ENCODE data around the gene ABHD6.
"Not testable (repeated sequence)": the region's sequence is repeated elsewhere in the genome, so short reads cannot be mapped to it uniquely, and the experiment has no call there.

ABHD6 gene

DNA sequence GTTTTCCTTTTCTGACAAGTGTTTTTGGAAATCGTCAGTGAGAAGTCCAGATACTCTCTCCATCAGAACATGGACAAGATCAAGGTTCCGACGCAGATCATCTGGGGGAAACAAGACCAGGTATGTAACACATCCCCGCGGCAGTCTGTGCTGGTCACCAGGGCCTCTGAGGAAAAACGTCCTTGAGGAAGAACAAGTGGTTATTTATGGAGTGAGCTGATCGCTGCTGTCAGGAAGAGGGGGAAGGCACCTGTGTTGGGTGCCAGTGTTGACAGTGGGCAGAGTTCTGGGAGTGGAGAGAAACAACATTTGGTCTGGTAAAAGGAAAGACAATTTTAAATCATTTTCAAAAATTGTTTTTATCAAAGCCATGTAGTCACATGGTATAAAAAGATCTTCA is 47.7 kb downstream of the ABHD6 start:
- H3K4me3 ChIP-seq (ENCODE audit: low read depth, low read length), result no peak overlapping the region
- no peak overlapping the region for H3K27ac ChIP-seq (ENCODE audit: low read depth, low read length)
- H3K36me3 ChIP-seq (ENCODE audit: control insufficient read depth, insufficient read depth, low read length), result peaks cover 3% of the 10 kb centered on the region; the same call in 1 of the 2 replicates
- H3K4me1 ChIP-seq (ENCODE audit: control insufficient read depth, insufficient read depth, low read length), result peaks cover 5% of the 10 kb centered on the region; the same call in 1 of the 2 replicates
- no peak overlapping the region for H3K9ac ChIP-seq (ENCODE audit: low read length)
- H3K27me3 ChIP-seq (ENCODE audit: control insufficient read depth, insufficient read depth, low read length), result no peaks in the 10 kb centered on the region
- no peaks in the 10 kb centered on the region for H3K9me3 ChIP-seq (ENCODE audit: control insufficient read depth, insufficient read depth, low read depth, low read length)

DNA sequence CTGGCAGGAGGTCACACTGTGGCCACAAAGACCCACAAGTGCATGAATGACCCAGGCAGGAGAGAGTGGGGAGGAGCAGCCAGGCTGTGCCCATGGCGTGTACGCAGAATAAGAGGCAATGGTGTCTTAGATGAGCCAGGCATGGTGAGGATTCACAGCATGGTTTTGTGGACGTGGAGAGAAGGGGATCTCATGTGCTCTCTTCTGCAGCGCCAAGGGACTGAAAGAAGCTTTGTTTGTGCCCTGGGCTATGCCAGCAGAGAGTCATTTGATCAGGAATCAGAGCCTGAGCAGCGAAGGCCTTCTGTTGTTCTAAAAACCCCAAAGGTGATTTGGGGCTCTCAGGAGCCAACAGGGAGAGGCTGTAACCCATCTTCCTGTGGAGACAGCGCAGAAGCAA is 49.8 kb downstream of the ABHD6 start:
- Histone ChIP-seq H3K27ac (ENCODE audit: low read depth, low read length) (no peak overlapping the region), H3K36me3 (ENCODE audit: control insufficient read depth, insufficient read depth, low read length) (no peaks in the 10 kb centered on the region), H3K9me3 (ENCODE audit: control insufficient read depth, insufficient read depth, low read depth, low read length) (peaks cover 5% of the 10 kb centered on the region), H3K4me1 (ENCODE audit: control insufficient read depth, insufficient read depth, low read length) (no peaks in the 10 kb centered on the region), H3K27me3 (ENCODE audit: control insufficient read depth, insufficient read depth, low read length) (no peaks in the 10 kb centered on the region), H3K4me3 (ENCODE audit: low read depth, low read length) (no peak overlapping the region), H3K9ac (ENCODE audit: low read length) (no peak overlapping the region)

DNA sequence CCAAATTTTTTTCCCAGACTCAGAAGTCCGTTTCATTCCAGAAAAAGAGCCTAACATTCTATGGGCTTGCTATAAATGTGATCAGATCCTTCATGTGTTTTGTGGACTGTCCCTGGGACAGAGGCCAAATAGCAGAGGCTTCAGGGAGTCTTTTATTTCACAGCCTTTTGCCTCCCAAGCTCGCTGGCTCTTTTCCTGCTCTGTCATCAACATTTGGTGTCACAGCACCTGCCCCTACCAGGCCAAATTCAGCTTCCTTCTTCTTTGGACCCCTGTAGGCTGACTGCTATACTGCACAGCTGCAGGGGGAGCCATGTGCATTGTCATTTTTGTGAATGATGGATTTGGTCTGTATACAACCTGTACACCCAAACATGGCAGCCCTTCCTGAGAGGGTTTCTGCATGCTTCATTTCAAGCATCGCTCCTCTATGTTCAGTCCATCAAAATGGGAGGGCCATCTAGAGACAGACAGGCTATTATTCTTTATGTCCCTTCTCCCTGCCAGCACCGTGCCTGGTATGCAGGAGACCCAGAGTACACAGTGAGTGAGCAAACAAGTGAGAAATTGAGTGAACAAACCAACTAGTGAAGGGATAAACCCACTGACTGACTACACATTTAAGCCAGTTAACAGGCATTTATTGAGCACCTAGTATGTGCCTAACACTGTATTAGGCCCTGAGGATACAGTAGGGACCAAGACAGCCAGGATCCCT is 50.6 kb downstream of the ABHD6 start:
- no peaks in the 10 kb centered on the region for H3K36me3 ChIP-seq (ENCODE audit: control insufficient read depth, insufficient read depth, low read length)

DNA sequence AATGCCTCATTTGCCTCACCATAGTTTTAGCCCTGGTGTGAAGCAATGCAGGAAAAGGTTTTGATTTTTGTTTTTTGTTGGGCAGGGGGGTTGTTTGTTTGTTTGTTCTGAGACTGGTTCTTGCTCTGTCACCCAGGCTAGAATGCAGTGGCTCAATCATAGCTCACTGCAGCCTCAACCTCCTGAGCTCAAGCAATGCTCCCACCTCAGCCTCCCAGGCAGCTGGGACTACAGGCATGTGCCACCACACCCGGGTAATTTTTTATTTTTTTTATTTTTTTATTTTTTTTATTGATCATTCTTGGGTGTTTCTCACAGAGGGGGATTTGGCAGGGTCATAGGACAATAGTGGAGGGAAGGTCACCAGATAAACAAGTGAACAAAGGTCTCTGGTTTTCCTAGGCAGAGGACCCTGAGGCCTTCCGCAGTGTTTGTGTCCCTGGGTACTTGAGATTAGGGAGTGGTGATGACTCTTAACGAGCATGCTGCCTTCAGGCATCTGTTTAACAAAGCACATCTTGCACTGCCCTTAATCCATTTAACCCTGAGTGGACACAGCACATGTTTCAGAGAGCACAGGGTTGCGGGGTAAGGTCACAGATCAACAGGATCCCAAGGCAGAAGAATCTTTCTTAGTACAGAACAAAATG is 51.5 kb downstream of the ABHD6 start:
- not testable (repeated sequence) for H3K4me1 ChIP-seq (ENCODE audit: control insufficient read depth, insufficient read depth, low read length); H3K36me3 ChIP-seq (ENCODE audit: control insufficient read depth, insufficient read depth, low read length); H3K9me3 ChIP-seq (ENCODE audit: control insufficient read depth, insufficient read depth, low read depth, low read length); H3K27me3 ChIP-seq (ENCODE audit: control insufficient read depth, insufficient read depth, low read length); H3K4me3 ChIP-seq (ENCODE audit: low read depth, low read length); H3K9ac ChIP-seq (ENCODE audit: low read length); H3K27ac ChIP-seq (ENCODE audit: low read depth, low read length)

More for the DNA sequence above, 50.6 kb downstream of the ABHD6 start:
- Histone ChIP-seq H3K27ac (ENCODE audit: low read depth, low read length) (no peak overlapping the region), H3K4me1 (ENCODE audit: control insufficient read depth, insufficient read depth, low read length) (no peaks in the 10 kb centered on the region), H3K27me3 (ENCODE audit: control insufficient read depth, insufficient read depth, low read length) (no peaks in the 10 kb centered on the region), H3K9me3 (ENCODE audit: control insufficient read depth, insufficient read depth, low read depth, low read length) (peaks cover 5% of the 10 kb centered on the region), H3K9ac (ENCODE audit: low read length) (no peak overlapping the region), H3K4me3 (ENCODE audit: low read depth, low read length) (no peak overlapping the region)

DNA sequence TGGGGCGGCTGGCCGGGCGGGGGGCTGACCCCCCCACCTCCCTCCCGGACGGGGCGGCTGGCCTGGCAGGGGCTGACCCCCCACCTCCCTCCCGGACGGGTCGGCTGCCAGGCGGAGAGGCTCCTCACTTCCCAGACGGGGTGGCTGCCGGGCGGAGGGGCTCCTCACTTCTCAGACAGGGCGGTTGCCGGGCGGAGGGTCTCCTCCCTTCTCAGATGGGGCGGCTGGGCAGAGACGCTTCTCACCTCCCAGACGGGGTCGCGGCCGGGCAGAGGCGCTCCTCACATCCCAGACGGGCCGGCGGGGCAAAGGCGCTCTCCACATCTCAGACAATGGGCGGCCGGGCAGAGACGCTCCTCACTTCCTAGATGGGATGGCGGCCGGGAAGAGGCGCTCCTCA is 52.9 kb downstream of the ABHD6 start:
- H3K4me1 ChIP-seq (ENCODE audit: control insufficient read depth, insufficient read depth, low read length); H3K4me3 ChIP-seq (ENCODE audit: low read depth, low read length); H3K27me3 ChIP-seq (ENCODE audit: control insufficient read depth, insufficient read depth, low read length); H3K9ac ChIP-seq (ENCODE audit: low read length); H3K36me3 ChIP-seq (ENCODE audit: control insufficient read depth, insufficient read depth, low read length); H3K27ac ChIP-seq (ENCODE audit: low read depth, low read length); H3K9me3 ChIP-seq (ENCODE audit: control insufficient read depth, insufficient read depth, low read depth, low read length): not testable (repeated sequence)

DNA sequence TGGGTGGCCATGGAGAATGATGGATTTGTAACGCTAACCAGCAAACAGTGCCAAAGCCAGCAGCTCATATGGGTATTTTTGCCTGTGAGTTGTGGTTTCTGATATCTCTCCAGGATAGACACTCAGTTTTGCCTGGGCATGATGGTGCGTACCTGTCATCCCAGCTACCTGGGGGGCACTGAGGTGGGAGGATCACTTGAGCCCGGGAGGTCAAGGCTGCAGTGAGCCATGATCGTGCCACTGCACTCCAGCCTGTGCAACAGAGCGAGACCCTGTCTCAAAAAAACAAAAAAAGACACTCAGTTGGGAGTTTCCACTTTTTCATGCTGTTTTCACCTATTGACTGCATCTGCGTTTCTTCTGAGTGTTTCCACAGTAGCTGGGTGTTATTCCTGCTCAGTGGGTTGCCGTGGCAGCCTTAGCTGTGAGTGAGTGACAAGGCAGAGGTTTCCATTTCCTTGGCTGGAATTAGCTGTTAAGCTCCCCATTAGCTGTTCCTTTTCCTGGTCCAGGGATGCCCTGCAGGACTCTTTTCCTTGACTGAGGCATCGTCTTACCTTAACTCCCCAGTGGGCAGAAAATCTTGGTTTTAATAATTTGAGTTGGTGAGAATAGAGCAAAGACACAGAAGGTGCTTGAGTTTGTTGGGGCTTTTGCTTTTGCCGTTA is 54.2 kb downstream of the ABHD6 start:
- H3K4me1 ChIP-seq (ENCODE audit: control insufficient read depth, insufficient read depth, low read length), result peaks cover 3% of the 10 kb centered on the region; the same call in 1 of the 2 replicates
- no peak overlapping the region for H3K27ac ChIP-seq (ENCODE audit: low read depth, low read length)
- no peaks in the 10 kb centered on the region for H3K27me3 ChIP-seq (ENCODE audit: control insufficient read depth, insufficient read depth, low read length)
- H3K9me3 ChIP-seq (ENCODE audit: control insufficient read depth, insufficient read depth, low read depth, low read length), result peaks cover 5% of the 10 kb centered on the region
- no peak overlapping the region for H3K9ac ChIP-seq (ENCODE audit: low read length)
- no peaks in the 10 kb centered on the region; the same call in 1 of the 2 replicates for H3K36me3 ChIP-seq (ENCODE audit: control insufficient read depth, insufficient read depth, low read length)
- no peak overlapping the region for H3K4me3 ChIP-seq (ENCODE audit: low read depth, low read length)

DNA sequence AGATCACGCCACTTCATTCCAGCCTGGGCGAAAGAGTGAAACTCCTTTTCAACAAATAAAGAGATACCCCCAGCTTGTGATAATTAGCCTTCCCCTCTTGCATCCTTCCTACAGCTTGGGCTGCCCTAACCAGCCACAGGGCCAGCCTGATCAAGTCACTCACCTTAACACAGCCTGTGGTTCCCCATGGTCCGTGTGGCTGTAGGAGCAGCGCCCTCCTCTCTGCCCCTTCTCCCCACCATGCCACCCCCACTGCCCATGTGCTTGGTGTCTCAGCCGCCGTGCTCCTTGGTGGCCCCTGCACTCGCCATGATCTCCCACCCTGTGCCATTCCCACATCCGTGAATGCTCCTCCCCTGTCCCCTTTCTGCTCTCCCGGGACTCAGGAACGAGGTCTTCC is 55.3 kb downstream of the ABHD6 start:
- H3K9me3 ChIP-seq (ENCODE audit: control insufficient read depth, insufficient read depth, low read depth, low read length), result peaks cover 5% of the 10 kb centered on the region
- no peak overlapping the region for H3K9ac ChIP-seq (ENCODE audit: low read length)
- no peak overlapping the region for H3K27ac ChIP-seq (ENCODE audit: low read depth, low read length)
- H3K36me3 ChIP-seq (ENCODE audit: control insufficient read depth, insufficient read depth, low read length), result no peaks in the 10 kb centered on the region; the same call in 1 of the 2 replicates
- H3K27me3 ChIP-seq (ENCODE audit: control insufficient read depth, insufficient read depth, low read length), result no peaks in the 10 kb centered on the region
- peaks cover 3% of the 10 kb centered on the region; the same call in 1 of the 2 replicates for H3K4me1 ChIP-seq (ENCODE audit: control insufficient read depth, insufficient read depth, low read length)
- H3K4me3 ChIP-seq (ENCODE audit: low read depth, low read length), result no peak overlapping the region

DNA sequence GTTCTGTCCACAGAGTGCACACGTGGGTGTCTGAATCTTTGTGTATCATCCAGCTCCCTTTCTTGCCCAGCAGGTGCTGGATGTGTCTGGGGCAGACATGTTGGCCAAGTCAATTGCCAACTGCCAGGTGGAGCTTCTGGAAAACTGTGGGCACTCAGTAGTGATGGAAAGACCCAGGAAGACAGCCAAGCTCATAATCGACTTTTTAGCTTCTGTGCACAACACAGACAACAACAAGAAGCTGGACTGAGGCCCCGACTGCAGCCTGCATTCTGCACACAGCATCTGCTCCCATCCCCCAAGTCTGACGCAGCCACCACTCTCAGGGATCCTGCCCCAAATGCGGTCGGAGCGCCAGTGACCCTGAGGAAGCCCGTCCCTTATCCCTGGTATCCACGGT is 55.9 kb downstream of the ABHD6 start:
- peaks cover 5% of the 10 kb centered on the region for H3K9me3 ChIP-seq (ENCODE audit: control insufficient read depth, insufficient read depth, low read depth, low read length)
- H3K27me3 ChIP-seq (ENCODE audit: control insufficient read depth, insufficient read depth, low read length), result no peaks in the 10 kb centered on the region
- H3K4me3 ChIP-seq (ENCODE audit: low read depth, low read length), result no peak overlapping the region
- no peak overlapping the region for H3K27ac ChIP-seq (ENCODE audit: low read depth, low read length)
- H3K9ac ChIP-seq (ENCODE audit: low read length), result no peak overlapping the region
- H3K36me3 ChIP-seq (ENCODE audit: control insufficient read depth, insufficient read depth, low read length), result no peaks in the 10 kb centered on the region; the same call in 1 of the 2 replicates
- peaks cover 3% of the 10 kb centered on the region; the same call in 1 of the 2 replicates for H3K4me1 ChIP-seq (ENCODE audit: control insufficient read depth, insufficient read depth, low read length)

DNA sequence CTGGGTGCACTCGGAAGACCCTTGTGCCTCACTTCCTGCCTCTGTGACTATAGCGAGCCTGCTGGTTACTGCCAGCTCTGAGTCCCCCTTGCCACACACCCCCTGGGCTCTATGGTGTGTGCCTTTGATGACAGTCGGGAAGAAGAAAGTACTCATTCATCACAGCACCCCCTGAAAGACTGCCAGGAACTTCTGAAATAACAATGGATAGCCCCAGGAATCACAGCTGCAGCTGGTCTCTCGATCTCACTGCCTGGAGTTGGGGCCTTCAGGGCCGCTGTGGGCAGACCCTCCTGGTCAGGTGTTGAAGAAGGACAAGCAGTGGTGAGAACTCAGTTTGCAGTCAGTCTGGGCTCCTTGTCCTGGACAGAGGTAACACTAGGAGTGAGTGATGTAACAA is 58.7 kb downstream of the ABHD6 start:
- peaks cover 4% of the 10 kb centered on the region for H3K9me3 ChIP-seq (ENCODE audit: control insufficient read depth, insufficient read depth, low read depth, low read length)
- no peak overlapping the region for H3K9ac ChIP-seq (ENCODE audit: low read length)
- H3K4me3 ChIP-seq (ENCODE audit: low read depth, low read length), result no peak overlapping the region
- H3K4me1 ChIP-seq (ENCODE audit: control insufficient read depth, insufficient read depth, low read length), result peaks cover 3% of the 10 kb centered on the region; the same call in 1 of the 2 replicates
- H3K27ac ChIP-seq (ENCODE audit: low read depth, low read length), result no peak overlapping the region
- H3K27me3 ChIP-seq (ENCODE audit: control insufficient read depth, insufficient read depth, low read length), result no peaks in the 10 kb centered on the region
- H3K36me3 ChIP-seq (ENCODE audit: control insufficient read depth, insufficient read depth, low read length), result no peaks in the 10 kb centered on the region; the same call in 1 of the 2 replicates

DNA sequence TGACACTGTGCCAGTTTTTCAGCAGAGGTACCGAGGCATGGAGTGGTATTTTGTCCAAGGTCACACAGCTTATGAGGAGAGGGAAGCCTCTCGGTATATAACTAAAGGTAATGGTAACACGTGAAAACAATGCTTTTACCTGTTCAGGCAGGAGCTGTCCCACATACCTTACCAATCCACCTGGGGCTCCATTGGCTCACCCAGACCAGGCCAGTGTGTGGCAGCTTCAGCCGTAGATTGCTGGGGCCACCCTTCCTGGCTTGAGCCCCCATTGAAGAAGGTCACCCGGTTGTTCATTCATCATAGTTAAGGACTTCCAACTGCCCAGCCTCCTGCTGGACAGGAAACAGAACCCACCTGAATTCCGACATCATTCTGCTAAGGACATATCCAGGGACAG is 59.3 kb downstream of the ABHD6 start:
- H3K9ac ChIP-seq (ENCODE audit: low read length), result no peak overlapping the region
- no peak overlapping the region for H3K4me3 ChIP-seq (ENCODE audit: low read depth, low read length)
- peaks cover under 1% of the 10 kb centered on the region; the same call in 1 of the 2 replicates for H3K27me3 ChIP-seq (ENCODE audit: control insufficient read depth, insufficient read depth, low read length)
- peaks cover 3% of the 10 kb centered on the region; the same call in 1 of the 2 replicates for H3K4me1 ChIP-seq (ENCODE audit: control insufficient read depth, insufficient read depth, low read length)
- H3K9me3 ChIP-seq (ENCODE audit: control insufficient read depth, insufficient read depth, low read depth, low read length), result peaks cover 4% of the 10 kb centered on the region; the same call in 1 of the 2 replicates
- H3K27ac ChIP-seq (ENCODE audit: low read depth, low read length), result no peak overlapping the region
- no peaks in the 10 kb centered on the region; the same call in 1 of the 2 replicates for H3K36me3 ChIP-seq (ENCODE audit: control insufficient read depth, insufficient read depth, low read length)

DNA sequence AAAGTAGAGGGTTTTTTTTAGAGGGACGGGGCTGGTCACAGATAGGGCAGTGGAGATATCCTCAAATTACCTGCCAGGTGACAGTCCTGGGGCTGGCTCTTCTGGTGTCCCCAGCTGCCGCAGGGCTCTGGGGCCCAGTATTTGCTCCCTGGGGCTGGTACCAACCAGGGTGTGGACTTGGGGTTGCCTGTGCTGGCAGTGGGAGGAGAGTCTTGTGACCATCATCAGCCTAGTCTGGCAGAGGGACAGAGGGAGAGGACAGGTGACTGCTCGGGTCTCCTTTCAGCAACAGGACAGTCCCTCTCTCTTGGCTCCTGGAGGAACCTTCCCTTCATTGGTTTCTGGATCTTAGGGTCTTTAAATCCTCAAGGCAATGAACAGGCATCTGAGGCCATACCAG is 60.6 kb downstream of the ABHD6 start:
- Histone ChIP-seq H3K36me3 (ENCODE audit: control insufficient read depth, insufficient read depth, low read length) (no peaks in the 10 kb centered on the region; the same call in 1 of the 2 replicates), H3K9ac (ENCODE audit: low read length) (peak overlapping the region; percentile 4), H3K27ac (ENCODE audit: low read depth, low read length) (no peak overlapping the region), H3K4me1 (ENCODE audit: control insufficient read depth, insufficient read depth, low read length) (peaks cover 3% of the 10 kb centered on the region; the same call in 1 of the 2 replicates), H3K4me3 (ENCODE audit: low read depth, low read length) (no peak overlapping the region), H3K9me3 (ENCODE audit: control insufficient read depth, insufficient read depth, low read depth, low read length) (peaks cover 5% of the 10 kb centered on the region; the same call in 1 of the 2 replicates), H3K27me3 (ENCODE audit: control insufficient read depth, insufficient read depth, low read length) (peaks cover 8% of the 10 kb centered on the region)
